ENCODE measurements around the gene KRT7. TPM values are rescaled to one million over a fixed set of nuclear protein-coding genes. Genes with fewer than 3 reads are reported as not detected.
"Not testable (repeated sequence)": the region's sequence is repeated elsewhere in the genome, so short reads cannot be mapped to it uniquely, and the experiment has no call there.

Gene KRT7
- total RNA-seq, 1 experiment from 2014 or later = 0.40 TPM

GRCh38 chr12:52254965-52255751, 22.1 kb downstream of the KRT7 start:
- no peak for DNase-seq (ENCODE audit: low read depth)

- no peak for DNase-seq (ENCODE audit: low read depth)
These were observed 23.0 kb downstream of the KRT7 start for GRCh38 chr12:52255926-52256583.

- no peak for DNase-seq (ENCODE audit: low read depth)
These were observed 23.5 kb downstream of the KRT7 start for GRCh38 chr12:52256584-52256935.

GRCh38 chr12:52257074-52257551, 24.1 kb downstream of the KRT7 start:
- no peak for DNase-seq (ENCODE audit: low read depth)

GRCh38 chr12:52257922-52258321, 24.9 kb downstream of the KRT7 start:
- DNase-seq (ENCODE audit: low read depth) = not testable (repeated sequence)

- no peak for DNase-seq (ENCODE audit: low read depth)
These were observed 25.4 kb downstream of the KRT7 start for GRCh38 chr12:52258335-52258901.

- DNase-seq (ENCODE audit: low read depth) = peak; percentile 31
These were observed 26.7 kb downstream of the KRT7 start for GRCh38 chr12:52259657-52260243.

- DNase-seq (ENCODE audit: low read depth) = peak; percentile 54
These were observed 27.5 kb downstream of the KRT7 start for GRCh38 chr12:52260361-52261207.

GRCh38 chr12:52261208-52261484, 28.1 kb downstream of the KRT7 start:
- no peak for DNase-seq (ENCODE audit: low read depth)

- DNase-seq (ENCODE audit: low read depth) = no peak
These were observed 29.2 kb downstream of the KRT7 start for GRCh38 chr12:52262286-52262685.

GRCh38 chr12:52263761-52264434, 30.9 kb downstream of the KRT7 start:
- DNase-seq (ENCODE audit: low read depth) = no peak

GRCh38 chr12:52264435-52264825, 31.4 kb downstream of the KRT7 start:
- peak; percentile 61 for DNase-seq (ENCODE audit: low read depth)

GRCh38 chr12:52266514-52266913, 33.5 kb downstream of the KRT7 start:
- DNase-seq (ENCODE audit: low read depth) = no peak

- DNase-seq (ENCODE audit: low read depth) = no peak
These were observed 34.2 kb downstream of the KRT7 start for GRCh38 chr12:52267266-52267665.

- DNase-seq (ENCODE audit: low read depth) = no peak
These were observed 34.7 kb downstream of the KRT7 start for GRCh38 chr12:52267699-52268098.

- peak; percentile 49 for DNase-seq (ENCODE audit: low read depth)
These were observed 35.2 kb downstream of the KRT7 start for GRCh38 chr12:52268212-52268611.

GRCh38 chr12:52270541-52271070, 37.6 kb downstream of the KRT7 start:
- DNase-seq (ENCODE audit: low read depth) = no peak

- no peak for DNase-seq (ENCODE audit: low read depth)
These were observed 38.1 kb downstream of the KRT7 start for GRCh38 chr12:52271158-52271557.

- no peak for DNase-seq (ENCODE audit: low read depth)
These were observed 41.6 kb downstream of the KRT7 start, which contains the start of gene KRT86 for GRCh38 chr12:52274521-52275120. TSS of gene KRT86 (plus strand) at chr12:52274645. CDS start at chr12:52301917, 27,272 bp downstream.

GRCh38 chr12:52275686-52276085, 42.6 kb downstream of the KRT7 start:
- DNase-seq (ENCODE audit: low read depth) = no peak

Measured in LHCN-M2 (cell line).